NCI-H345 treated with DMSO at 0.1 percent for 48 hours (cell line): ENCODE results near the gene TMEM255B.

Experiments
- DNase-seq: peaks from one replicate; lab custom pipeline; 2025; ENCODE audit not compliant: unreplicated experiment; lab: John Stamatoyannopoulos, UW

TMEM255B gene

DNA sequence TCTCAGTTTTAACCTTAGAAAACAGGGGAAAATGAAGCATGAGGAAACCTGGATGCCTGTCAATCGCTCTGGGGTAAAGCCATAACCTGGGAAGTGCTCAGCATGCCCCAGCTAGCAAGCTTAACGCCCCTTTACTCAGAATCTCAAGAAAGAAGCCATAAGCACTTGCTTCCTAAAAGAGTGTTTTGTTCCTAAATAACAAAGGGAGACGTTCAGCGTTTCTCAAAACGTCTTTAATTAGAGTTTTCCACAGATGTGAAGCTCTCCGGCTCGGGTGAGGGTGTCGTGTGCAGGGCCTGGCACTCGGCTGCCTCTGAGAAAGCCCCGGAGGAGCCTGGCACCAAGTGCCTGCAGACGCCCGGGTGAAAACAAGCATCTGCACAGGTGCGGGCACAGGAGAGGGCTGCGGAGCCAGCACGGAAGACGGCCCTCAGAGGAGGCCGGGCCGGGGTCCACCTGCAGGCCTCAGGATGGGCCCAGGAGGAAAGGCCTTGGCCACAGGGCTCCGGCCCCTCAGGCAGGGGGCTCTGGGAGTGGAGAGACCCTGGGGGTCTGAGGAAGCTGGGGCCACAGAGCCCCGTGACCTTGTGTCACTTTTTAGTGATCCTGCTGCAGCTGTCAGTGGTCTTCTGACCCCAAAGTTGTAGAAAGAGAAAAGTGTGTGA is 98.6 kb downstream of the TMEM255B start:
- DNase-seq = no peak

DNA sequence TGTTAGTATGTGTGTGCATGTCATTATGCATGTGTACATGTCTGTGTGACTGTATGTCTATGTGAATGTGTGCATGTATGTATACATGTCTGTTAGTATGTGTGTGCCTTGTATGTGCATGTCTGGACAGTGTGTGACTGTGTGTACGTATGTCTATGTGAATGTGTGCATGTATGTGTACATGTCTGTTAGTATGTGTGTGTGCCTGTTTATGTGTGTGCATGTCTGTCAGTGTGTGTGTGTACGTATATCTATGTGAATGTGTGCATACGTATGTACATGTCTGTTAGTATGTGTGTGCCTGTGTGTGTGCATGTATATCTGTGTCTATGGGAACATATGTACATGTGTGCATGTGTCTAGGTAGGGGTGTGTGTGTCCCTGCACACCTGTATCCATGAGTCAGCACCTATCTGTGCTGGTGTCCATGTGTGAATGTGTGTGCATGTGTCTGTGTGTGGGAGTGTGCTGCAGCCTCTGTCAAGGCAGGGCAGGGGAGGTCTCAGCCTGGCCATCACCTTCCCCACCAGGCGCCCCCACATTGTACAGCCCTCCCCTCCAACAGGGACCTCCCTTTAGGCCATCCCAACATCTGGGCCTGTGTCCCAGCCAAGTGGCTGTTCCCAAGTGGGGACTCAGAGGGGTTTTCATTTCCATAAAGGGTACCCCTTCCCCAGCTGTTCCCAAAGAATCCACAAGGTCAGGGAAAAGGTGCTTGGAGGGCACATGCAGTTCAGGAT is 100.5 kb downstream of the TMEM255B start:
- DNase-seq = no peak

DNA sequence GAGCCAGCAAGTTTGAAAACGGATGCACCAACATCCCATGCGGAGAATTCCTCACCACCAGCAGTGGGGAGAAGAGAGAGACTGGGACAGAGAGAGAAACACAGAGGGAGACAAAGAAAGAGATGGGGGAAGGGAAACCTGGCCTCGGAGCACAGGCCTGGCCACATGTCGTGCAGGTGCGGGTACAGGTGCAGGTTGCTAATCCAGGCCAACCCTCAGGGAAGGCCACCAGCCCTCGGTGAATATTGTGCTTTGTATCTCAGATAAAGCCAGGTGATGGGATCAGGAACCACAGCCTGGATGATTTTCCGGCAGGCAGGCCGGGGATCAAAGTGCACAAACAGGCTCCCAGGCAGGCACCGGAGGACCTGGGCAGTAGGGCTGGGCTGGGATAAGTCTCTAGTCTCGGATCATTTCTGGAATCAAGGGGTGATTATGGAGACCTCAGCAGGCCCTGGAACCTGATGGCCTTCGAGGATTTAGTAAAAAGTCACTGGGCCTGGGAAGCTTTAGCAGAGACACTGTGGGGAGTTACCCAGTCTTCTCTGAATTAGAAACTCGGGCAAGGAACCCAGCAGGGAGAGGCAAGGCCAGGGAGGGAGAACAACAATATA is 101.1 kb downstream of the TMEM255B start:
- no peak for DNase-seq

DNA sequence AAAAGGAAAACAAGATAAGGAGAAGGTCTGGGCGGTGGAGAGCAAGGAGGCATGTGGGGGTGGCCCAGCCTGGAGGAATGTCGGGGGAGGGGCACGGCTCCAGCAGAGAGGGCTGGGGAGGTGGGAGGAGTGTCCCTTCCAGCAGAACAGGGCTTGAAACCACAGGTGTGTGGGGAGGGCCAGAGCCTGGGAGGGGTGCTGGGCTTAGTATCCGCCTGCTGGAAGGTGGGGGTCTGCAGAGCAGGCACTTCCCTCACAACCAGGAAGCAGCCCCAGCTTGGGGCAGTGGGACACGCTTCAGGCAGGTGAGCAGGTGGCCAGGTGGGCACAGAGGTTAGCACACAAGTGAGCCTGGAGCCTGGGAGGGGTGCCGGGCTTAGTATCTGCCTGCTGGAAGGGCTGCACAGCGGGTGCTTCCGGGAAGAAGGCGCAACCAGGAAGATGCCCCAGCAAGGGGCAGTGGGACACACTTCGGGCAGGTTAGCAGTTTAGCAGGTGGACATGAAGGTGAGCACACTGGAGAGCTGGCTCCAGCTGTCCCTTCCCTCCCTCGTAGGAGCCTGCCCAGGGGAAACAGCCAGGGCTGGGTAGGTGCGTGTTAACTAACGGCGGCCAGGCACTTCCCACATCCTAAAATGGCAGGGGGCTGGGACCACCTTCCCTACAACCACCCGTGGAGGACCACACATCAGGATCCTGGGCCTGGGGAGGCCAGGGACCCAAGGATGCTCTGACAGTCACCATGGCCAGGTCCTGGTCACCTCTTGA is 101.8 kb downstream of the TMEM255B start:
- DNase-seq = no peak

DNA sequence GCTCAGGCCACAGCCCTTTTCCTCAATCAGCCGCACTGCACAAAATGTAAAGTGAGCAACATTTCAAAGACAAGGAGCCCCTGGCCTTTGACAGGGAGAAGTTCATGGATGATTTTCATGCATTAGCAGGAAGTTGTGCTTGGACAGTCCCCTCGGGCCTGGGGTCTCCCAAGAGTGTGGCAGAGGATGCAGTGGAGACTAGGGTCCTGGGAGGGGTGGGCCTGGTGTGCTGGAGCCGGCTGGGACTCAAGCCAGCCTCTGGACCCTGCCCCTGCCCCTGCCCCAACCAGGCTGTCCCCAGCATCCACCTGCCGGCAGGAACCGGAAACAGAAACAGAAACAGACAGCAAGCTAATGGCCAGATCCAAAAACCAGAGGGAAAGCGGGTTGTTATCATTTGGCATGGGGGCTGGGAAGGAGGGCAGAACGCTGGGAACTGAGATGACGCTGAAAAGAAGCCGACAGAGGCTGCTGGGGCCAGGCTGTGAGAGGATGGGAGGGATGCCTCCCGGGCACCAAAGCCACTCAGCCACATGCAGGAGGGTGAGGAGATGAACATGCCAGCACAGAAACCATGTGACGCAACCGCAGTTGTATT is 102.5 kb downstream of the TMEM255B start:
- DNase-seq = no peak

DNA sequence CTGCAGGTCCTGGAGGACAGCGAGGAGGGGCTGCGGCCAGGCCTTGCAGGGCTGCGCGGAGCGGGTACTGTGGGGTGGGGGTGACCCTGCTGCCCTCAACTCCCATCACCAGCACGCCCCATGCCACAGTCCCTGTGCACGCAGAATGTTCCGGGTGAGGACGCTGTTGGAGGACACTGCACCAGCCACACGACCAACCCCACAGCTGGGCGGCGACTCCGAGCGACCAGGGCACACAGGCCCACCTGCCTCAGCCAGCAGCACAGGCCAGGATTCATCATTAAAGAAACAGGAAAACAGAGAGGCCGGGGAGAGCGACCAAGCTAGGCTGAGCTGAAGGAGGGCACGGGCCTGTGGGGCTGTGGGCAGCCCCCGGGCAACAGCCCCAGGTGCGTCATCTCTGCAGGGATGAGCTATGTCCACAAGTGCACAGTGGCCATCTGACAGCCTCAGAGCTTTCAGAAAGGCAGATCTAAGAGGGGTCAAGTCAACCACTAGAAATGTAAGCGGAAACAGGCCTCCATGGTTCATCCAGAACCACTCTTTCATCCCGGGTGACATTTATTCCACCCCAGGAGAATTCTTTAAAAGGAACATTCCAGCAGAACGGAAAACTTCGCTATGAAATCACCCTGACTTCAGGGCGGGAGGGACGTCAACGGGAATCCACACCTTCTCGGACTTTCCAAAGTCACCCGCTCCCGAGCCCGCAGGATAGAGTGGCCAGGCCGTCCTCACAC is 103.3 kb downstream of the TMEM255B start:
- DNase-seq = no peak

DNA sequence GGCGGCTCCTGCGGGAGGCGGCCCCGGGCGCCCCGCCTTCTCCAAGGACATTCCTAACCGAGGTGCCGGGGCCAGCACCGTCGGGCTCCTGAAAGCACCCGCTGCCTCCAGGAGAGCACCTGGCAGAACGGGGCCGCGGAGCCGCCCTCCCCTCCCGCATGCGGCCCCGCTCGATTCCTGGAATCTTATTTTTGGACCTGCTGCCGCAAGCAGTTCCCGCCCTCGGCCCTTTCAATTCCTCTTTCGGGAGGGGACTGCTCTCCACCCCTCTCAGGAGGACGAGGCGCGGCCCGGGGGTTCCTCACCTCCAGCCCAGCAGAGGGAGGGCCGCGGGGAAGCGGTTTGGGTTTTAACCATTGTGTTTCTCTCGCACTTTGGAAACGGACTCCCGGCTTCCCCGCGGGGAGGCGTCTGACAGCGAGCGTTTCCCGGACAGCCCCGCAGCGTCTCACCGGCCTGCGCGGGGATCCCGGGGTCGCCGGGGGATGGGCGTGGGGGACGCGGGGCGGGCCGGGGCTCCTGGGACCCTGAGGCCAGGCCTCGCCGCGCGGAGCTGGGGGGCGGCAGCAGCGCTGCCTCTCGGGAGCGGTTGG is 104.0 kb downstream of the TMEM255B start:
- no peak for DNase-seq

DNA sequence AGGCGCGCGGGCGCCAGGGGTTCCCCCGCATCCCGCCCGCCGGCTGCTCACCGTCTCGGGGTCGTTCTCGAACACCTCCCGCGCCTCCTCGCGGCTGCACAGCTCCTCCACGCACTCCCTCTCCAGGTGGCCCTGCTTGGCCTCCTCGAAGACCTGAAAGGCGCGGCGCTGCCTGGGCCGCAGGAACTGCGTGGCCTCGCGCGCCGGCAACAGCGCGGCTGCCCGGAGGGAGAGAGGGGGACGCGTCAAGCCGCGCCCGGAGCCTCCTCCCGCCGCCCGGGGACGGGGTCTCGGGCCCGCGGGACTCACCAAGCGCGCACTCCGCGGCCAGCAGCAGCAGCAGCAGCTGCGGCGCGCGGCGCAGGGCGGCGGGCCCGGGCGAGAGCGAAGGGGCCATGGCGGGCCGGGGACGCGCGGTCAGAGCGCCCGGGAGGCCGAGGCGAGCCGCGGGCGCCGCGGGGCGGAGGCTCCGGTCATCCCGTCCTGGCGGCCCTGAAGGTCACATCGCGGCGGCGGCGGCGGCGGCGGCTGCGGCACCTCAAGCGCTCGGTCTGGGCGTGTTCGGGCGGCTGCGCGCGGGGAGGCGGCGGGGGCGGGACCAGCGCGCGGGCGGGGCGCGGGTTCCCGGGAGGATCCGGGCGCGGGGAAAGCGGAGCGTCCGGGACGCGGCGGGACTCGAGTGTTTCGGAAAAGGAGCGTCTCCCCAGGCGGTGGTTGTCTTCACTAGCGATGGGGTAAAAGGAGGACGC is 104.7 kb downstream of the TMEM255B start, which contains the start of gene GAS6:
TSS of gene GAS6 (minus strand) at position 553 of the 749 bp plus-strand sequence. CDS start at position 397, 156 bp downstream.
- DNase-seq = no peak

DNA sequence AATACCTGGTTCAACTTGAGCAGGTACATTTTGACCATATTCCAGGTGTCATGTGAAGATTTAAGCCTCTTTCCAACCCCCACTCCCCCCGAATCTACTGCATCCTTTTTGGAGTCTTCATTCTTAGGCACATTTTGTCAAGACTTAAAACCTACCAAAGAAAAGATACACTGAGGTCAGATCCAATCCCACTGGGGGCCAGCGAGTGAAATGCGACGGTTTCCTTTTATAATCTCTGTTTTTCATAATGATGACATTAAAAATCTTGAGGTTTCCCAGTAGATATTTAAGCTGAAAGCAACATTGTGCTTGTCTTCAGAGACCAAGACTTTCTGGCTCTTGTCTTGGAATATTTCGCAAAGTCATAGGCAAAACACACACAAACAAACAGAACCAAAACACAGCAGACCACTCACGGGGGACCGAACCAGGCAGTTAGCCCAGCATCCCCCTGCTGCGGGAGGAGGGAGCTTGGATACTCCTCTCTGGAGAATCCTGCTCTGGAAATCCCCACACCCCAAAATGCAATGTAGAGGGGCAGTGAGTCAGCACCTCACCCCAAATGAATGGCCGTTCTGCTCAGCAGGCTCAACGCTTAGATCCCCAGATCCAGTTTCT is 105.4 kb downstream of the TMEM255B start:
- no peak for DNase-seq

DNA sequence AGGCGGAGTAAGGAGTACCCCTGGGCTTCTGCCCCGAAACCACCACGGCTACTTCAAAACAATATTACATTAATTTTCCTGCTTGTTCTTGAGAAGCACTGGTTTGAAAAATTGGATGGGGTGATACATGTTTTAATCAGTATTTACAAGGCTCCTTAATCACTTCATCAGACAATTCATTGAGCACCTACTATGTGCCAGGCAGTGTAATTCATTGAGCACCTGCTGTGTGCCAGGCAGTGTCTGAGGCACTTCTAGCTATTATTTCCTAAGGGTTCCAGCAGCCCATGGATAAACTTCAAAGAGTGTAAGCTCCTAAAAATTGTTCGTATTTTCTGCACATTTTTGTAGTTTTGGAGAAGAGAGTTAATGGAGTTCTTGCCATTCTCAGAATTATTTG is 106.4 kb downstream of the TMEM255B start:
- DNase-seq = no peak
